Neural cell (in vitro differentiated cells): ENCODE results near the gene SSX2IP.

Experiments used
- CTCF ChIP-seq: fragments of 450-650 bp; IDR thresholded peaks from 2 replicates; pipeline ENCODE4 v1.5.1; 2014; ENCODE audit warnings: antibody characterized with exemption, mild to moderate bottlenecking, moderate library complexity; ENCODE audit not compliant: poor library complexity, severe bottlenecking
- EP300 ChIP-seq: fragments of 450-650 bp; conservative IDR thresholded peaks from 2 replicates; pipeline ENCODE4 v1.6.1; 2014; ENCODE audit warnings: antibody characterized with exemption, mild to moderate bottlenecking, moderate library complexity; ENCODE audit not compliant: poor library complexity, severe bottlenecking
- EZH2 ChIP-seq: fragments of 200-600, 300-800 bp; shearing (Covaris generic), sonication (generic); IDR thresholded peaks from 2 replicates; pipeline ENCODE4 v1.6.1; 2014; ENCODE audit warnings: antibody characterized with exemption, low read length, borderline replicate concordance, mild to moderate bottlenecking; ENCODE audit not compliant: insufficient read depth, poor library complexity, severe bottlenecking
- SMC3 ChIP-seq: fragments of 450-650 bp; conservative IDR thresholded peaks from 2 replicates; pipeline ENCODE4 v1.6.1; 2014; ENCODE audit warnings: antibody characterized with exemption, mild to moderate bottlenecking, moderate library complexity; ENCODE audit not compliant: poor library complexity
- TAF1 ChIP-seq: IDR thresholded peaks from 2 replicates; pipeline ENCODE4 v1.6.1; 2012; ENCODE audit warnings: low read depth

GRCh38 chr1:84700070-84700469 is 9.8 kb upstream of the SSX2IP start:
- TF ChIP-seq EZH2 (no peak), CTCF (no peak), TAF1 (no peak), SMC3 (no peak), EP300 (no peak)
